ENCODE data around the gene KCNH4. TPM values are rescaled to one million over a fixed set of nuclear protein-coding genes. Genes with fewer than 3 reads are reported as not detected.

KCNH4 gene
- total and polyA plus RNA-seq, 5 donors from 2014 or later = 0.47 TPM; not detected in 4

DNA sequence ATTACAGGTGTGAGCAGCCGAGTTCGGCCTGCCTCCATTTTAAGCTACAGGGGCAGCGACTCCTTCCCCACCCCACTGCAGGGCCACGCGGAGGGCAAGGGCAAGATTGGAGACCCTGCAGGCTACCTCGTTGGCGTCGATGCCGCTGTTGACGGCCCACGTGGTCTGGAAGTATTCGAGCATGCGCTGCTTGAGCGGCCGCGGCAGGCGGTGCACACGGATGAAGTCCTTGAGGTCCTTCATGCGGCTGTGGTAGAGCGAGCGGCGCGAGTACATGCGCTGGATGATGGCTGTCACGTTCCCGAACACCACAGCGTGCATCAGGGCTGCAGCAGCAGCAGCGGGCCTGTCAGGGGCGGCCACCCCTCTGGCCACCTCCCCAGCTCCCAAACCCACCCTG, 11.6 kb downstream of the KCNH4 start:
- no peak overlapping the region for H3K27ac ChIP-seq (ENCODE audit: insufficient read depth, low read length, poor library complexity, severe bottlenecking)
- no peaks in the 10 kb centered on the region for H3K36me3 ChIP-seq (ENCODE audit: control insufficient read depth, insufficient read depth, low read length)
- DNase-seq (no peak), ATAC-seq (ENCODE audit: low read depth in 2 of 2) (no peak)
- H3K9me3 ChIP-seq (ENCODE audit: control insufficient read depth in 2 of 2, low read length in 2 of 2) = no peaks in the 10 kb centered on the region
- Mint-ChIP-seq H3K27me3 (no peaks in the 10 kb centered on the region), H3K4me1 (peaks cover 0 to 2% (median 0%) of the 10 kb centered on the region in 4 donors), H3K36me3 (no peaks in the 10 kb centered on the region), H3K27ac (no peak overlapping the region), H3K4me3 (no peak overlapping the region), H3K9me3 (peaks cover 0 to 1% (median 0%) of the 10 kb centered on the region in 7 donors)
- no peaks in the 10 kb centered on the region for H3K4me1 ChIP-seq (ENCODE audit: control insufficient read depth, insufficient read depth, low read length, poor library complexity, severe bottlenecking)
- no peak overlapping the region for H3K4me3 ChIP-seq (ENCODE audit: low read depth, low read length)
- H3K27me3 ChIP-seq (ENCODE audit: control insufficient read depth, insufficient read depth, low read length) = no peaks in the 10 kb centered on the region

DNA sequence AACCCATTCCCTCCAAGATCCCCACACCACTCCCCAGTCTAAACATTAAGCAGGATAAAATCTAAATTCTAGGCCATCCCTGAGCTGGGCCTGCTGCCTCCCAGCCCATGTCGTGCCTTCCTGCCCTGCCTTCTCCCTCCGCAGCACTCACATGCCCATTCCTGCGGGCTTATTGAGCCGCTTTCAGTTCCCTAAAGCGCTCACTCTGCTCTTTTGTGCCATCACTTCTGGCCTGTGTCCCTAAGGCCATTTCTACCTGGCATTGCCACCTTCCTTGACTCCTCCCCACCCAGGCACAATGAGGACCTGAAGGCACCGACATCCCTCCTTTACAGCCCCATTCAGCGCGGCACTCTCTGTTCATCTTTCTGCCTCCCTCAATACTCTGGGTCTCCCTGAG, 13.1 kb downstream of the KCNH4 start:
- Histone ChIP-seq H3K27ac (ENCODE audit: insufficient read depth, low read length, poor library complexity, severe bottlenecking) (no peak overlapping the region), H3K4me1 (ENCODE audit: control insufficient read depth, insufficient read depth, low read length, poor library complexity, severe bottlenecking) (no peaks in the 10 kb centered on the region), H3K9me3 (ENCODE audit: control insufficient read depth in 2 of 2, low read length in 2 of 2) (no peaks in the 10 kb centered on the region), H3K27me3 (ENCODE audit: control insufficient read depth, insufficient read depth, low read length) (no peaks in the 10 kb centered on the region), H3K4me3 (ENCODE audit: low read depth, low read length) (no peak overlapping the region), H3K36me3 (ENCODE audit: control insufficient read depth, insufficient read depth, low read length) (no peaks in the 10 kb centered on the region)
- ATAC-seq (ENCODE audit: low read depth in 2 of 2) (no peak), DNase-seq (no peak)
- H3K36me3 Mint-ChIP-seq = no peaks in the 10 kb centered on the region
- no peak overlapping the region for H3K4me3 Mint-ChIP-seq
- H3K9me3 Mint-ChIP-seq = peaks cover 0 to 2% (median 0%) of the 10 kb centered on the region in 7 donors
- peak overlapping the region in 1 of 3 donors; percentile 71 for H3K27ac Mint-ChIP-seq
- no peaks in the 10 kb centered on the region for H3K27me3 Mint-ChIP-seq
- H3K4me1 Mint-ChIP-seq = peaks cover 0 to 2% (median 0%) of the 10 kb centered on the region in 4 donors

DNA sequence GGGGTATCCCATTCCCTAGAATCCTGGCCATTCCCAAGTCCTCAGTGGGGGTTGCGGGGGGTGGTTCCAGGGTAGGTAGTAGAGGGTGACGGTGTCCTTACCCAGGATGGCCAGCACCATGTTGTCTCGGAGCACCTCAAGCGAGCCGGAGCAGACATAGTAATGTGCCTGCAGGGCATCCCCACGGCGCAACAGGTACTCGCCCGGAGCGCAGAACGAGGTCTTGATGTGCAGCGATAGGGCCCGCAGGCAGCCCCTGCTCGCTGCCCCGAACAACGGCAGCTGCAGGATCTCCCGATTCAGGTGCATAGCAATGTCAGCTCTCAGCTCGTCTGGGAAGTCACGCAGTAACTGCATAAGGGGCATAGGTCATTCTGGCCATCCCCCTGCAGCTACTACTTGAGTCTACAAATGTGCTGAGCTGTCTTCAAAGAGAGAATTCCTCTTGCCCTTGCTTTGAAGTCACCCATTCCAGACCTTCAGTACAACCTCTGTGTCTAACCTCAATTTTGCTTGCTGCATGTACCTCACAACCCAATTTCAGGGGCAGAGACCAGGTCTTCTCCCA, 14.7 kb downstream of the KCNH4 start:
- Mint-ChIP-seq H3K27me3 (no peaks in the 10 kb centered on the region), H3K36me3 (no peaks in the 10 kb centered on the region), H3K27ac (no peak overlapping the region), H3K4me1 (peaks cover 0 to 2% (median 0%) of the 10 kb centered on the region in 4 donors), H3K9me3 (peaks cover 0 to 3% (median 0%) of the 10 kb centered on the region in 7 donors), H3K4me3 (no peak overlapping the region)
- DNase-seq = no peak
- Histone ChIP-seq H3K4me3 (ENCODE audit: low read depth, low read length) (no peak overlapping the region), H3K27ac (ENCODE audit: insufficient read depth, low read length, poor library complexity, severe bottlenecking) (no peak overlapping the region), H3K36me3 (ENCODE audit: control insufficient read depth, insufficient read depth, low read length) (no peaks in the 10 kb centered on the region), H3K9me3 (ENCODE audit: control insufficient read depth in 2 of 2, low read length in 2 of 2) (no peaks in the 10 kb centered on the region), H3K27me3 (ENCODE audit: control insufficient read depth, insufficient read depth, low read length) (no peaks in the 10 kb centered on the region), H3K4me1 (ENCODE audit: control insufficient read depth, insufficient read depth, low read length, poor library complexity, severe bottlenecking) (no peaks in the 10 kb centered on the region)
- ATAC-seq (ENCODE audit: low read depth in 2 of 2) = no peak

DNA sequence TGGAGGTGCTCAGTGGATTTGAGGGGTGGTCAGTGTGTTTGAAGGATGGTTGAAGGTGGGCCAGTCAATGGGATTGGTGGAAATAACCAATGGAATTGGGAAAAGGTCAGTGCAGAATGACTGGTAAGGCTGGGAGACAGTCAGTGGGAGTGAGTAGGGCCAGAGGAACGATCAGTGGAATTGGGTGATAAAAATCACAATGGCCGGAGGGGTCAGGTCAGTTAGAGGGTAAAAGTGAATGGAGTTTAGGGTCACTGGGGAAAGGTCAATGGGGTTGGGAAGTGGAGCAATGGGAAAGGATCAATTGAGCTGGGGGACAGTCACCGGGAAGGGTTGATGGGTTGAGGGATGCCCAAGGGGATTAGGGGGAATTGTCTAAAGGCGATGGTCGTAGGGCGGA, 15.2 kb downstream of the KCNH4 start:
- H3K4me1 ChIP-seq (ENCODE audit: control insufficient read depth, insufficient read depth, low read length, poor library complexity, severe bottlenecking) = no peaks in the 10 kb centered on the region
- H3K27ac Mint-ChIP-seq = no peak overlapping the region
- ATAC-seq (ENCODE audit: low read depth in 2 of 2) (no peak), DNase-seq (no peak)
- H3K4me3 ChIP-seq (ENCODE audit: low read depth, low read length) = no peak overlapping the region
- no peaks in the 10 kb centered on the region for H3K36me3 ChIP-seq (ENCODE audit: control insufficient read depth, insufficient read depth, low read length)
- H3K27me3 Mint-ChIP-seq = no peaks in the 10 kb centered on the region
- H3K4me3 Mint-ChIP-seq = no peak overlapping the region
- no peaks in the 10 kb centered on the region for H3K36me3 Mint-ChIP-seq
- H3K4me1 Mint-ChIP-seq = peaks cover 0 to 2% (median 0%) of the 10 kb centered on the region in 4 donors
- H3K9me3 ChIP-seq (ENCODE audit: control insufficient read depth in 2 of 2, low read length in 2 of 2) = no peaks in the 10 kb centered on the region
- H3K9me3 Mint-ChIP-seq = peaks cover 0 to 2% (median 0%) of the 10 kb centered on the region in 7 donors
- no peak overlapping the region for H3K27ac ChIP-seq (ENCODE audit: insufficient read depth, low read length, poor library complexity, severe bottlenecking)
- H3K27me3 ChIP-seq (ENCODE audit: control insufficient read depth, insufficient read depth, low read length) = no peaks in the 10 kb centered on the region

DNA sequence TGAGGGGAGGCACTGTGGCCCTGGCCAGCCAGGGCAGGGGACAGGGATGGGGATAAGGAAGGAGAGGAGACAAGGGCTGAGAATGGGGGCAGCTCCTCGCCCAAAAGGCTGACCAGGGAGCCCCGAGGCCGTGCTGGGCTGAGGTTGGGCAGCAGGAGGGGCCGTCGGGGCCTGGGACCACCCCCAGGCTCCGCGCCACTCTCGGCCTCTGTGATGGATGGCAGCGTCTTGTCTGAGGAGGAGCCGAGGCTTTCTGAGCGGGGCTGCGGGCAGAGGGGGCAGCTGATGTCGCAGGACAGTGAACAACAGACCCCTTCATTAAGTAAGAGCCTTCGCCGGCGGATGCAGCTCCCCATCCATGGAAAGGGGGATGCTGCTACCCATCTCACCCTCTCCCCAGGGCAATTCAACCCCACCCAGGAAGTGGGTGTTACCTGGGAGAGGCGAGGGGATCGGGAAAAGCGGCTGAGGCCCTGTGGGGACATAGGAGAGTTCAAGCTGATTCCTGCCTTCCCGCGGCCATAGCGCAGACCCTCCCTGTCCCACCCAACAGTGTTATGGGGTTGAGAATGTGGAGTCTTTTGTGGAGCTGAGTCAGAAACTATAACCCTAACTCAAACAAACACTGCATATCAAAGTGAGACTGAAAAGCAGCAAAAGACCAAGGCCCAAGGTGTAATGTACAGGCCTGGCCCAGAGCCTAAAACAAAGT, 17.1 kb downstream of the KCNH4 start:
- Mint-ChIP-seq H3K9me3 (peaks cover 0 to 2% (median 0%) of the 10 kb centered on the region in 7 donors), H3K27ac (peak overlapping the region in 1 of 3 donors; percentile 34), H3K36me3 (no peaks in the 10 kb centered on the region), H3K4me3 (no peak overlapping the region), H3K27me3 (no peaks in the 10 kb centered on the region), H3K4me1 (peaks cover 0 to 2% (median 0%) of the 10 kb centered on the region in 4 donors)
- DNase-seq (no peak), ATAC-seq (ENCODE audit: low read depth in 2 of 2) (no peak)
- no peaks in the 10 kb centered on the region for H3K36me3 ChIP-seq (ENCODE audit: control insufficient read depth, insufficient read depth, low read length)
- H3K4me1 ChIP-seq (ENCODE audit: control insufficient read depth, insufficient read depth, low read length, poor library complexity, severe bottlenecking) = no peaks in the 10 kb centered on the region
- no peak overlapping the region for H3K27ac ChIP-seq (ENCODE audit: insufficient read depth, low read length, poor library complexity, severe bottlenecking)
- H3K4me3 ChIP-seq (ENCODE audit: low read depth, low read length) = no peak overlapping the region
- no peaks in the 10 kb centered on the region for H3K27me3 ChIP-seq (ENCODE audit: control insufficient read depth, insufficient read depth, low read length)
- H3K9me3 ChIP-seq (ENCODE audit: control insufficient read depth in 2 of 2, low read length in 2 of 2) = no peaks in the 10 kb centered on the region

DNA sequence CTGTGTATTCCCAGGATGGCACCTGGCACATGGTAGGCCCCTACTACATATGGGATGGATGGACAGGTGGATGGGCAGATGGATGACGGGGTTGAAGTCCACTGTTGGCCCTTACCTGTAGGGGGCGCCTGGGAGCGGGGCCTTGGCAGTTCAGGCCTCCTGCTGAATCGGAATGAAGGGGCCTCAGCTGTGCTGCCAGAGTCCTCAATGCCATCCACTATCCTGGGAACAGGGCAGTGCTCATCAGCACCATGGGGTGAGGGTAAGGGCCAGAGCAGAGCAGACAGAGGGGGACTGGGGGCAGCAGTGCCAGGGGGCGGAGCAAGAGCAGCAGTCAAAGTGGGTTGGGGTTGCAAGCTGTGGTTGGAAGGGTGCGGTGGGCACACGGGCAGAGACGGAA, 17.8 kb downstream of the KCNH4 start:
- peaks cover 0 to 2% (median 0%) of the 10 kb centered on the region in 4 donors for H3K4me1 Mint-ChIP-seq
- no peaks in the 10 kb centered on the region for H3K36me3 Mint-ChIP-seq
- no peak for ATAC-seq (ENCODE audit: low read depth in 2 of 2)
- peak overlapping the region in 1 of 3 donors; percentile 68 for H3K27ac Mint-ChIP-seq
- Histone ChIP-seq H3K4me1 (ENCODE audit: control insufficient read depth, insufficient read depth, low read length, poor library complexity, severe bottlenecking) (no peaks in the 10 kb centered on the region), H3K27ac (ENCODE audit: insufficient read depth, low read length, poor library complexity, severe bottlenecking) (no peak overlapping the region), H3K27me3 (ENCODE audit: control insufficient read depth, insufficient read depth, low read length) (no peaks in the 10 kb centered on the region), H3K9me3 (ENCODE audit: control insufficient read depth in 2 of 2, low read length in 2 of 2) (no peaks in the 10 kb centered on the region), H3K4me3 (ENCODE audit: low read depth, low read length) (no peak overlapping the region), H3K36me3 (ENCODE audit: control insufficient read depth, insufficient read depth, low read length) (no peaks in the 10 kb centered on the region)
- peaks cover 0 to 2% (median 0%) of the 10 kb centered on the region in 7 donors for H3K9me3 Mint-ChIP-seq
- H3K4me3 Mint-ChIP-seq = no peak overlapping the region
- peak in 1 of 3 donors; percentile 36 for DNase-seq
- H3K27me3 Mint-ChIP-seq = no peaks in the 10 kb centered on the region

DNA sequence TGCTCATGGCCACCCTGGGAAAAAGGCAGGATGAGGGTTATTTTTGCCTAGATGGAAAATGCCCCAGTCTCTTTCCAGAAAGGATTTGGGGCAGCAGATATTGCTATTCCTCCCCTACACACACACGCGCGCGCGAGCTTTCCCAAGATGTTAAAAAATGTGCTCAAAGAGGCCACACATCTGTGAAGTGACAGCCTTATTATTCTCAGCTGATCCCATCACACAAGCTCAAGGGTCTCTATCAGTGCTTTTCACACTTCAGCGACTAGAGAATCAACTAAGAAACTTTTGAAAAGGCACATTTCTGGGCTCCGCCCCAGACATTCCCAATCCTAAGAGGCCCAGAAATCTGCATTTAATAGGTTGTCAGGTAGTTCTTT, 20.4 kb downstream of the KCNH4 start:
- Mint-ChIP-seq H3K36me3 (no peaks in the 10 kb centered on the region), H3K4me3 (no peak overlapping the region), H3K9me3 (peaks cover 0 to 2% (median 0%) of the 10 kb centered on the region in 7 donors), H3K27ac (no peak overlapping the region), H3K4me1 (peaks cover 0 to 9% (median 0%) of the 10 kb centered on the region in 4 donors), H3K27me3 (no peaks in the 10 kb centered on the region)
- Histone ChIP-seq H3K4me1 (ENCODE audit: control insufficient read depth, insufficient read depth, low read length, poor library complexity, severe bottlenecking) (peaks cover 2% of the 10 kb centered on the region), H3K27ac (ENCODE audit: insufficient read depth, low read length, poor library complexity, severe bottlenecking) (no peak overlapping the region), H3K4me3 (ENCODE audit: low read depth, low read length) (no peak overlapping the region), H3K27me3 (ENCODE audit: control insufficient read depth, insufficient read depth, low read length) (no peaks in the 10 kb centered on the region), H3K36me3 (ENCODE audit: control insufficient read depth, insufficient read depth, low read length) (no peaks in the 10 kb centered on the region), H3K9me3 (ENCODE audit: control insufficient read depth in 2 of 2, low read length in 2 of 2) (no peaks in the 10 kb centered on the region)
- ATAC-seq (ENCODE audit: low read depth in 2 of 2) = no peak
- DNase-seq = no peak
